GM12864 (cell line): ENCODE results near the gene DCUN1D3.

Experiments used
- DNase-seq: peaks from one replicate; pipeline ENCODE4 v3.0.0-alpha.2; 2011; ENCODE audit warnings: low read depth
- H3K4me3 ChIP-seq: 2 replicates; pipeline ENCODE4 v1.5.1; 2011; ENCODE audit warnings: mild to moderate bottlenecking, low read depth, low read length, control low read depth
- CTCF ChIP-seq: IDR thresholded peaks from 2 replicates; pipeline ENCODE4 v1.5.1; 2011; ENCODE audit warnings: low read depth, mild to moderate bottlenecking, moderate library complexity, low read length, control low read depth, inconsistent platforms; ENCODE audit errors: missing control alignments

Gene DCUN1D3

GRCh38 chr16:20889625-20890275 lies 10.4 kb downstream of the DCUN1D3 start:
- no peak for TF ChIP-seq CTCF
- no peak overlapping the region for H3K4me3 ChIP-seq
- DNase-seq, result no peak

- H3K4me3 ChIP-seq, result no peak overlapping the region
- no peak for TF ChIP-seq CTCF
- DNase-seq, result no peak
Measured at GRCh38 chr16:20887207-20887606, 13.0 kb downstream of the DCUN1D3 start.

GRCh38 chr16:20886320-20886719 lies 13.8 kb downstream of the DCUN1D3 start:
- H3K4me3 ChIP-seq, result no peak overlapping the region
- DNase-seq, result no peak
- TF ChIP-seq CTCF, result no peak

- no peak for TF ChIP-seq CTCF
- no peak for DNase-seq
Measured at GRCh38 chr16:20884240-20884556, 16.0 kb downstream of the DCUN1D3 start.

GRCh38 chr16:20883554-20884239 lies 16.5 kb downstream of the DCUN1D3 start:
- no peak overlapping the region for H3K4me3 ChIP-seq
- no peak for DNase-seq
- TF ChIP-seq CTCF, result no peak

More at GRCh38 chr16:20884240-20884556, 16.0 kb downstream of the DCUN1D3 start:
- H3K4me3 ChIP-seq, result no peak overlapping the region

GRCh38 chr16:20881503-20881878 lies 18.7 kb downstream of the DCUN1D3 start:
- H3K4me3 ChIP-seq, result no peak overlapping the region
- no peak for TF ChIP-seq CTCF
- DNase-seq, result no peak

GRCh38 chr16:20880867-20881502 lies 19.2 kb downstream of the DCUN1D3 start:
- no peak for DNase-seq
- TF ChIP-seq CTCF, result no peak
- no peak overlapping the region for H3K4me3 ChIP-seq
